Tibial nerve (tissue), 4 donors: ENCODE measurements around the gene ARPC2. TPM values are rescaled to one million over a fixed set of nuclear protein-coding genes. Genes with fewer than 3 reads are reported as not detected.

Experiments used
- DNase-seq, 2 donors: peaks; one replicate each; pipeline ENCODE4 v3.0.0-alpha.2; 2019; ENCODE audit warnings: low spot score in 2 of 2
- H3K27ac ChIP-seq, 4 donors: fragments of 200-600 bp; sonication (generic) in 3 of 4; one replicate each; pipeline ENCODE4 v1.5.1; 2017 to 2019; ENCODE audit warnings: mild to moderate bottlenecking in 1 of 4
- H3K27me3 ChIP-seq, 2 donors: fragments of 200-600 bp; sonication (generic) in 1 of 2; one replicate each; pipeline versions ENCODE4 v1.5.1 to v1.6.0; 2017 to 2019
- H3K36me3 ChIP-seq, 3 donors: fragments of 200-600 bp; sonication (generic); one replicate each; pipeline ENCODE4 v1.5.1; 2018 to 2019
- H3K4me1 ChIP-seq, 4 donors: fragments of 200-600 bp; sonication (generic) in 3 of 4; one replicate each; pipeline ENCODE4 v1.5.1; 2017 to 2019
- H3K4me3 ChIP-seq, 4 donors: fragments of 200-600 bp; sonication (generic) in 3 of 4; one replicate each; pipeline ENCODE4 v1.5.1; 2017 to 2019; ENCODE audit warnings: mild to moderate bottlenecking in 1 of 4, moderate library complexity in 1 of 4
- H3K9me3 ChIP-seq, 4 donors: fragments of 200-600 bp; sonication (generic) in 3 of 4; one replicate each; pipeline ENCODE4 v1.5.1; 2017 to 2019
- EP300 ChIP-seq, 2 donors: sonication (generic); formaldehyde crosslinking; IDR thresholded peaks; one replicate each; pipeline ENCODE4 v1.6.1; 2017; ENCODE audit warnings: antibody characterized with exemption in 2 of 2, mild to moderate bottlenecking in 1 of 2
- POLR2A ChIP-seq, 2 donors: fragments of 450-650 bp; IDR thresholded peaks; one replicate each; pipeline ENCODE4 v1.6.1; 2017; ENCODE audit warnings: antibody characterized with exemption in 2 of 2, mild to moderate bottlenecking in 2 of 2, moderate library complexity in 2 of 2
- WGBS, 2 donors: methylation state at CpG; one replicate each; pipeline ENCODE4 v1.1.5; 2018; 5-methylcytosine and 5-hydroxymethylcytosine counted together
- total RNA-seq, 4 donors: library from RNA; depleted of rRNA; stranded (reverse); fragments of >200 nt; gene quantifications; one replicate each; pipeline ENCODE4 v1.1.0, GENCODE V29; 2016
- TF ChIP-seq, protein P1 (sequence below), 5 experiments: fragments of 200-600 bp in 3 of 5; fragments of 450-650 bp in 2 of 5; sonication (generic) in 3 of 5; IDR thresholded peaks; one replicate each; pipeline ENCODE4 v1.5.1; 2016 to 2019; ENCODE audit warnings: antibody characterized with exemption in 5 of 5, mild to moderate bottlenecking in 3 of 5, moderate library complexity in 2 of 5

ARPC2 gene
- total RNA-seq, 4 donors from 2014 or later, result 193 to 248 (median 222) TPM

DNA sequence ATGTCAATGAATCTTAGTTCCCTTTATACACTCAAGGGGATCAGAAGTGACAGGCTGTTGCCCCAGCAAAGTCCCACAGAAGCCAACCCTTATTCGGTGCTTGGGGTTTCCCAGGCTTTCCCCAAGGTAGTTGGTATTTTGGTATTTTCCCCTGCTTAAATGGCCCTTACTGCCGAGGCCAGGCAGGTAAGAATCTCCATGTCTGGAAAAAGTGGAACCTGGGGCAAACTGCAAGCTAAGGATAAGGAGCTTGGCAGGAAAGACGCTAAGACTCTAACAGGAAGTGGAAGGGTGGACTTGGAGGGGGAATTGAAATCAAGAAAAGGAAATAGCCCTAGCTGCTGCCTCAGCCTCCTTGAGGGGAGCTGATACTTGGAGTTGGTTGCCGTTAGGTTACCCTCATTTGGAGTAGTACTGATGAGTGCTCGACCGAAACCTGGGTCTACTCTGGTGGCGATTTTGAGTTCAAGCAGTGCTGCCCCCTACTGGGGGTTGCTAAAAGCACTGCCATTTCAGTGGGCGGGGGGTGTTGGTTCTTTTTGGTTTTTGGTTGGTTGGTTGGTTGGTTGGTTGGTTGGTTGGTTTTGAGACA lies 40.5 kb downstream of the ARPC2 start:
- DNase-seq, result no peak
- H3K4me1 ChIP-seq, result peaks cover 0 to 57% (median 37%) of the 10 kb centered on the region in 4 donors
- peak overlapping the region in 2 of 4 donors; percentile 38 to 40 for H3K27ac ChIP-seq
- H3K27me3 ChIP-seq, result no peaks in the 10 kb centered on the region
- H3K4me3 ChIP-seq, result no peak overlapping the region
- peaks cover 0 to 51% (median 13%) of the 10 kb centered on the region in 3 donors for H3K36me3 ChIP-seq
- TF ChIP-seq EP300 (IDR thresholded peaks at IDR 0.05) (peak in 1 of 2 donors; percentile 51), POLR2A (IDR thresholded peaks at IDR 0.05) (no peak)
- TF ChIP-seq, protein P1, sequence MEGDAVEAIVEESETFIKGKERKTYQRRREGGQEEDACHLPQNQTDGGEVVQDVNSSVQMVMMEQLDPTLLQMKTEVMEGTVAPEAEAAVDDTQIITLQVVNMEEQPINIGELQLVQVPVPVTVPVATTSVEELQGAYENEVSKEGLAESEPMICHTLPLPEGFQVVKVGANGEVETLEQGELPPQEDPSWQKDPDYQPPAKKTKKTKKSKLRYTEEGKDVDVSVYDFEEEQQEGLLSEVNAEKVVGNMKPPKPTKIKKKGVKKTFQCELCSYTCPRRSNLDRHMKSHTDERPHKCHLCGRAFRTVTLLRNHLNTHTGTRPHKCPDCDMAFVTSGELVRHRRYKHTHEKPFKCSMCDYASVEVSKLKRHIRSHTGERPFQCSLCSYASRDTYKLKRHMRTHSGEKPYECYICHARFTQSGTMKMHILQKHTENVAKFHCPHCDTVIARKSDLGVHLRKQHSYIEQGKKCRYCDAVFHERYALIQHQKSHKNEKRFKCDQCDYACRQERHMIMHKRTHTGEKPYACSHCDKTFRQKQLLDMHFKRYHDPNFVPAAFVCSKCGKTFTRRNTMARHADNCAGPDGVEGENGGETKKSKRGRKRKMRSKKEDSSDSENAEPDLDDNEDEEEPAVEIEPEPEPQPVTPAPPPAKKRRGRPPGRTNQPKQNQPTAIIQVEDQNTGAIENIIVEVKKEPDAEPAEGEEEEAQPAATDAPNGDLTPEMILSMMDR (IDR thresholded peaks at IDR 0.05), result peak; percentile 26 to 47 (median 43)
- H3K9me3 ChIP-seq, result no peaks in the 10 kb centered on the region
- 58 to 61% methylated on average over 8 of the region's 8 CpGs for WGBS, 2 donors

GRCh38 chr2:218259099-218259961 lies 42.3 kb downstream of the ARPC2 start:
- peak; percentile 29 to 51 for DNase-seq
- no peaks in the 10 kb centered on the region for H3K9me3 ChIP-seq
- peak overlapping the region; percentile 43 to 81 (median 72) for H3K27ac ChIP-seq
- H3K36me3 ChIP-seq, result peaks cover 0 to 50% (median 0%) of the 10 kb centered on the region in 3 donors
- no peaks in the 10 kb centered on the region for H3K27me3 ChIP-seq
- WGBS, 2 donors, result 36 to 39% methylated on average over 15 of the region's 15 CpGs
- H3K4me3 ChIP-seq, result no peak overlapping the region
- TF ChIP-seq POLR2A (IDR thresholded peaks at IDR 0.05), result peak in 1 of 2 donors; percentile 33
- TF ChIP-seq EP300 (IDR thresholded peaks at IDR 0.05), result peak; percentile 7 to 64
- TF ChIP-seq, protein P1 (IDR thresholded peaks at IDR 0.05), result peak in 1 of 5 experiments; percentile 5
- H3K4me1 ChIP-seq, result peaks cover 0 to 67% (median 46%) of the 10 kb centered on the region in 4 donors

DNA sequence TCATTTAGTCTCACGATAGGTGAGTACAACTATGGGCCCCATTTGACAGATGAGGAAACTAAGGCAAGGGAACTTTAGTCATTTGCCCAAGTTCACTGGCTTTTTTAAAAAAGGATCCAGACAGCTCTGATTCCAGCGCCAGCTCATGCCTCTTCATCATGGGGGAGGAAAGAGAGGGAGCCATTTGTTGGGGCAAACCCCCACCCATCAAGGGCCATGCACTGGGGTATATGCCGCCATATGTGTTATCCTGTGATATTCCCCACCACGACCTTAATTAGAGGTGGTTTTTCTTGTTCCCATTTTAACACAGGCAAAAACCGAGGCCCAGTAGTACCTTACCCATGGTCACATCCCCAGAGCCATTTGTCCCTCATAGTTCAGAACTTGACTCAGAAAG lies 43.2 kb downstream of the ARPC2 start:
- DNase-seq, result peak in 1 of 2 donors; percentile 5
- Histone ChIP-seq H3K9me3 (no peaks in the 10 kb centered on the region), H3K27me3 (no peaks in the 10 kb centered on the region), H3K4me1 (peaks cover 0 to 70% (median 48%) of the 10 kb centered on the region in 4 donors), H3K36me3 (peaks cover 0 to 50% (median 5%) of the 10 kb centered on the region in 3 donors), H3K4me3 (no peak overlapping the region), H3K27ac (peak overlapping the region in 3 of 4 donors; percentile 21 to 81 (median 81))
- WGBS, 2 donors, result 83 to 86% methylated on average over 5 of the region's 5 CpGs
- TF ChIP-seq, protein P1 (IDR thresholded peaks at IDR 0.05), result no peak

GRCh38 chr2:218260742-218261422 lies 43.9 kb downstream of the ARPC2 start, which contains the start of gene GPBAR1:
GPBAR1 (plus strand) TSS chr2:218261015; CDS start chr2:218262725, 1,710 bp downstream.
- Histone ChIP-seq H3K27ac (peak within 1 kb of the TSS in 3 of 4 donors; percentile 45 to 81 (median 81)), H3K4me3 (no peak within 1 kb of the TSS)

More at GRCh38 chr2:218260742-218261422, 43.9 kb downstream of the ARPC2 start, which contains the start of gene GPBAR1:
- H3K36me3 ChIP-seq, result peaks cover 0 to 50% (median 5%) of the 10 kb centered on the region in 3 donors
- H3K9me3 ChIP-seq, result no peaks in the 10 kb centered on the region
- H3K4me1 ChIP-seq, result peaks cover 0 to 70% (median 48%) of the 10 kb centered on the region in 4 donors
- peak in 1 of 2 donors; percentile 21 for DNase-seq
- H3K27me3 ChIP-seq, result no peaks in the 10 kb centered on the region
- TF ChIP-seq, protein P1 (IDR thresholded peaks at IDR 0.05), result no peak
- TF ChIP-seq EP300 (IDR thresholded peaks at IDR 0.05) (no peak), POLR2A (IDR thresholded peaks at IDR 0.05) (no peak)
- 47 to 52% methylated on average over 8 to 10 of the region's 10 CpGs for WGBS, 2 donors
